Putamen (tissue), 1 donor: ENCODE measurements around the gene ZBTB7C.
A peak's percentile ranks its signal among the peaks of the same experiment; 100 is the strongest.

Experiments used
- DNase-seq: peaks from one replicate; pipeline ENCODE4 v3.0.0-alpha.2; 2016; ENCODE audit warnings: low spot score

Gene ZBTB7C

DNA sequence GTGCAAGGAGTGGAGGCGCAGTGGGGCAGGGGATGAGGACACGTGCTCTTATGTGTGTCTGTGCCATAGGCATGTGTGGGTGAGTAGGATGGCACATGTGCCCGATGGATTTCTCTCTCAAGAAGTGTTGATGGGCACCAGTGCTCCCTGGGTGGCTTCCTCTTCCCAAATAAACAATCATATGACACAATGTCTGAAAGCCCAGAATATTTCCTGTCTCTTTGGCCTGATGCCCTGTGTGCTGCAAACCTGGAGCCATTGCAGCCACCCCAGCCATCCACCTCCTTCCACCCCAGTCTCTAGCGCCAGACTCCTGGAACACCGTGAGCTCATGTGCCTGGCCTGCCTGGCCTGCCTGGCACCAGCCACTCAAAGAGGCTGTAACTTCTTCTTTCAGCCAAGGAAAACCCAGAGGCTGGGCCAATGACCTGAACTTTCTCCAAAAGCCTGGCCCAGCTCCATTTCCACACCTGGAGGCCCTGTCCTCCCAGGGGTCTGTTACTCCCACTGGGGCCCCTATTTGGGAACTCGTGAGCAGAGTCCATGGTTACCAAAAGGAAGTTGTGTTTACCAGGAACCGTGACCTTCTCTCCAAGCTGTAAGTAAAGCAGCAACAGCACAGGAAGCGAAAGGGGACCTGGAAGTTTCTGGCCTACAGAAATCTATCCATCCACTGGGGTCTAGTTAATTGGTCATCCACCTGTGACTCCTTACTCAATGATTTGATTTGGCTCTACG, 9.5 kb upstream of the ZBTB7C start:
- no peak for DNase-seq

DNA sequence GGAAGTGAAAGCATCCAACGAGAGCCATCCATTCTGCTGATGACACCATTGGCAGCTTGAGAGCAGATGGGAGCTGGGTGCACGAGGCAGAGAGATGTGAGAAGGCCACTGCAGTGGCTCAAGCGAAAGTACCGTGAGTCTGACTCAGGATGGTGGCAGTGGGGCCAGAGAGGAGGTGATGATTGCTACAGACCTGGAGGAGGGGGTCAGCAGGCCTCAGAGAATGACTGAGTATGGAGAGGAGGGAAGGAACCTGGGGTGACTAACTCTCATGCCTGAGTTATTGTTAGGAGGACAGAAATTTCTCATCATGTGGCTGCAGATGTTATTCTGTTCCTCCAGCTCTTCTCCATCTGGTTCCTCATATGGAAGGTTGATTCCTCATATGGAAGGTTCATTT, 8.8 kb upstream of the ZBTB7C start:
- no peak for DNase-seq

DNA sequence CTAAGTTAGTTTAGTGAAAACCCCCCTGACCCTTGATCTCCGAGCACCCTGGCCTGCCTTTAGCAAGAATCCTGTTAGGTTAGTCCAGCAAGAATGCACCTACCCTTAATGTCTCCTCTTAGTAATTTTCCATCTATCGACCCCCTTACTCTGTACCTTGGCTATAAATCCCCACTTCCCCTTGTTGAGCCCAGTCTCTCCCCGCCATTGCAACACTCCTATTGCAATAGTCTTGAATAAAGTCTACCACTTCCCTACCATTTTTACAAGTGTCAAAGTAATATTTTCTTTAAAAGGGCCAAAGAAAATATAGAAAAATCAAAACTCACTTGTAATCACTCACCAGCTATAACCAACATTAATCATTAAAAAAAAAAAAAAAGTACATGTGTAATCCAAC, 4.2 kb upstream of the ZBTB7C start:
- DNase-seq = no peak

DNA sequence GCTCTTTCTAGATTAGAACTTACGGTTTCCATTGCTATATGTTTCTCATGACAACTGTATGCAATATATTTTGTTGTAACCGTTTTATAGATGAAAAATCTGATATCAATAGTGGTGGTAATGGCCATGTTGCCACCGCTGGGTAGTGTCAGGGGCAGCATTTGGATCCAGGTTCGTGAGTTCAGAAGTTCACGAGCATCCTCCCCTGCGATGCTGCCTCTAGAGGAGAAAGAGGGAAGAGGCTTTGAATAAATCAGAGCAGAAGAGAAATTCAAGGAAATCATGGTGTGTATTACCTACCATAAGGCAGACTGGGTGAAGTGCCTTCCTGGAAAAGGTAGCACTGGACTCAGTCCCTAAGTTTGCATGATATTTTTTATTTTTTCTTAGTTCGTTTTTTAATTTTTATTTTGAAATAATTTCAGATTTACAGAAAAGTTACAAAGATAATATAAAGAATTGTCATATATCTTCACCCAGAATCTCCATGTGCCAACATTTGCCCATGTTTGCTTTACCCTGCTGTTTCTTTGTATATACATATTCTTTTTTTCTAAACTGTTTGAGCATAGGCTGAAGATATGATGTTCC, 3.3 kb upstream of the ZBTB7C start:
- no peak for DNase-seq

DNA sequence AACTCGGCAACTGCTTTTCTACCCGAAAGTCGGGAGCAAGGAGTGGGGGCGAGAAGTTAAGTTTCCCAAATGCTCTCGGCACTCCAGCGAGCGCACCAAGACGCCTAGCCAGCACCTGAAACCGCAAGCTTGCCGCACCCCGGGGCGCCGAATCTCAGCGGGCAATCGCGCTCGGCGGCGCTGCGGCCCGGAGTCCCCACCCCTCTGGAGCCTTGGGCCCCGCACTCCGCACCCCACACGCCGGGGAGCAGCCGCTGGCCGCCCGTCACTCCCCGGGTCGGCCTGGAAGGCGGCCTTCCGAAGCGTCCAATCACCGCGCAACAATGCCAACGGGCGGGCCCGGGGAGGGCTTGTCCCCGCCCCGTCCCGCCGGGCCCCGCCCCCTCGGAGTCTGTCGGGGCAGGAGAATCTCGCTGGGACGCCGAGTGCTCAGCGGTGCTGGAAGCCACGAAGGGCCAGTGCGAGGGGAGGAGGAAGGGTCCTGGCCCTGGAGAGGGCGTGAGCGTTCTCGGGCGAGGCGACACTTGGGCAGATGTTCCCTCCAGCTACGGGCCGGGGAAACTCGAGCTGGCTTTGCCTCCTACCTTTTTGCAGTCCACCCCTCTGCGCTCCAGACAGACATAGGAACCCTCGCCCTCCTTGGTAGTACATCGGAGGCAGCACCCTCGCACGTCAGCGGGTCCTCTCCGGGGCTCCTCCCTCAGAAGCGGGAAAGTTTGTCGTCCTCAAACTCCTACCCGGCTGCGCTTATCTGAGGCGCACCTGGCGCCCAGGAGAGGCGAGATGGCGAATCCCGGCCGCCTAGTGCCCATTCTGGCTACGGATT, 1.1 kb upstream of the ZBTB7C start:
- peak; percentile 84 for DNase-seq

DNA sequence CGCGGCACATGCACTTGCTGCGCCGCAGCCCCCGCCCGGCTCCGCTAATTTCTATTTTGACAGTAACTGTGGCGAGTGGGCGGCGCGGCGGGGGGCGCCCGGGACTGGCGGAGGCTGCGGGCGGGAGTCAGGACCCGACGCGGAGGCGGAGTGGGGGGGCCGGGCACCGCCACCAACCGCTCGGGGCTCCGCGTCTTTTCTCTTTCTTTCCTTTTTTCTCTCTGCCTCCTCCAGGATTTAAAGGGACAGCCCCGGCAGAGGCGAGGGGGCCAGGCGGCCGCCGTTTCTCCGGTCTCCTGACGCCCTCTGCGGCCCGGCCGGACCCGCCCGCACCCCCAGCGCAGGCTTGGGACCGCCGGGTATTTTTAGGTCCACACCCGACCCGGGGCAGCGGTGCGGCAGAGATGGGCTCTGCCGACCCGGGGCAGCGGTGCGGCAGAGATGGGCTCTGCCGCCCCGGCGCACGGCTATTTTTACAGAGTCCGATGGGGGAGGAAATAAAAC, 460 bp upstream of the ZBTB7C start:
- DNase-seq = no peak

DNA sequence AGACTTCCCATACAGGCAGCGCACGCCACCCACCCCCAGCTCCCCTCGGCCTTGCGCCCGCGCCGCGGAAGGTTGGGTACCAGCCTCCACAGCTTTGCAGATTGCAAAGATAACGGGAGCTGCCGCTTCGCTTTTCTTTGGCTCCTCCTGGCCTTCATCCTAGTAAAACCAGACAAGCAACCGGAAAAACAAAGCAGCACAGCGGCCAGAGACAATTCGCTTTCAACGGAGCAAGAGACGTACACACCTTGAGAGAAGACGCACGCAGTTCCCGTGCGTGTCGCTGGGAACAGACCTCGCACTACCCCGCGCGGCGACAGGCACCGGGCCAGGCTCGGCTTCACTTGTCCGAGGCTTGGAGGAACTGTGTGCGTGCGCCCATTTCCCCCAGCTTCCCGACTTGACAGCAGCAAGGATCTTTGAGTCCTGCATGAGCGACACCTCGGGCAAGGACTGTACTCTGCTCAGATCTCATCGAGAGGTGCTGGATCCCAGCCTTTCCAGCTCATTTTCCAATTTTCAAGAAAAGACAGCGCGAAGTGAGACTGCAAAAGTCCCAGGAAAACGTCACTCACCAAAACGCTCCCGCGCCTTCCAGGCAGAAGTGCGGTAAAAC, 964 bp downstream of the ZBTB7C start:
- DNase-seq = no peak

DNA sequence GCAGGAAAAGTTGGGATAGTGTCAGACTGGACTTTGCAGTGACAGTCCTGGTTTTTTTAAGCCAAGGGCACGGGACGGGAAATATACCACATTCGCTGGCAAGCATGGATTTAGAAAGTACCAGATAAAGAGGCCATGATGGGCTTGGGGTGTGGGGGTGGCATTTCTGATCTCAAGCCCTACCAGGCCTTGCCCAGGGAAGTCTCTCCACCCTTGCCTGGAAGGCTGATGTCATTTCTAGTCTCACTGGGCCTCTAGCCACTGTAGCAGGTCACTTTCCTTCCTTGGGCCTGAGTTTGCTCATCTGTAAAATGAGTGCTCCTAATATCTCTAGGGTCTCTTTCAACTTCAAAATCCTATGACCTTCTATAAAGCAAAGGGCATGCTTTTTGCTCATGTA, 1.8 kb downstream of the ZBTB7C start:
- no peak for DNase-seq

DNA sequence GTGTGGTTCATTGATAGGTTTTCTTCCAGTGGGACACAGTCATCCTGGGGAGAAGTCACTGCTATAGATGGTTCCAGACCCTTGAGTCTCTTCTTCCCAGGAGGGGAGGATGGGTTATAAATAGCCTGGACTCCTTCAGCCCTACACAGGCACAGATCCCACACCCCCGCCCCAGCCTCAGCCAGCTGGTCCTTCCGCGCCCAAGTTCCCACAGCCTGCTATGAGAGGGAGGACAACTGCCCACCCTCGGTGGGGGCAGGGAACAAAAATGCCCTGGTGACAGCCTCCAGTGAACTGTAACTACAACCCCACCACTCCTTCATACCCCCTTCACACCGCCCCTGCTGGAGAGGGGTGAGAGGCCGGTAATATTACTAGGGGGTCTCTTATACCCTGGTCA, 3.2 kb downstream of the ZBTB7C start:
- no peak for DNase-seq

DNA sequence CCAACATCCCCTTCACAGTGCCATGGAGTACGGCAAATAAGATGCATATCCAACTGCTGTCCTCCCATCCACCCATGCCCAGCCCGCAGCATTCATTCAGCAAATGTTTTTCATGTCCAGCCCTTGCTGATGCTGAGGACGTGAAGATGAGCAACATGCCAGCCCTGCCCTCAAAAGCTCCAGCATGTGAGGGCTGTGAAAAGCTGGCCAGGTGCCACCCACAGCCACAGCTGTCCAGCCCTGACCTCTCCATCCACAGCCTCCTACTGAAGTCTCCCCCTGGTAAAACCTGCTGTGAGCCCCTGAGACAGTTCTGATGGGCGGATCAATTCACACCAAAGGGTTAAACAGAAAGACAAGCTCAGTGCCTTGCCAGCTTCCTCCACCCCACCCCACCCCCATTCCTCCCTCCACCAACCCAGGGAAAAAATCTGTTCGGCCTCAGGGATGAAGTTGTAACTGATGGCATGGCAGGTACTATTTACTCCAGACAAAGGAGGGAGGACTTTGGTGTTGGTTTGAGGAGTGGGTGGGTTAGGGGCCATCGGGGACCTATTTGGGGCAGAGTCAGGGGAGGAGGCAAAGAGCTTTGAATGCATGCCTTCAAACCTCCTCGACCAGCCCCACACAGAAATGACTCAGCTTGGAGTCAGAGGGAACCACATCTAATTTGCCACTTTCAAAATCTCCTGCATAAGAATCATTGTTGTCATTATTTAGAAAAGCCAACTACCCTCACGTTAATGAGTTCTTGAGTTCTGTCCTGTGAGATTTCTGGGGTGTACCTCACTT, 4.3 kb downstream of the ZBTB7C start:
- no peak for DNase-seq

DNA sequence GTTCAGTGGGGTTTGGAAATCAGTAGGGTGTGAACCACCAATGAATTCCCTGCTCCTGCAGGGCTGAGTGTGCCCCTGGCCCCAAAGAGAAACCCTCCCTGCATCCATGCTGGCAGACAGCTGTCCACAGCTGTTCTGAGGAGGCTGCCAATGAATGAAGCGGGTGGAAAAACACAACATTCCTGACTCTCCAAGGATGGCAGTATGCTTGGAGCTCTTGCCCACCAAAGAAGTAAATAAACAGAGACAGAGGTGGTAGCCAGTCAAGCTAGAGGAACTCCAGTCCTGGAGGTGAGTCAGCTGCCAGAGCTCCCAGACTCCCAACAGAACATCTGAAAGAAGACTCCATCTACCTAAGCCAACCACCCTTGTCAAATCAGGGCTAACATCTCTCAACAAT, 6.2 kb downstream of the ZBTB7C start:
- no peak for DNase-seq

DNA sequence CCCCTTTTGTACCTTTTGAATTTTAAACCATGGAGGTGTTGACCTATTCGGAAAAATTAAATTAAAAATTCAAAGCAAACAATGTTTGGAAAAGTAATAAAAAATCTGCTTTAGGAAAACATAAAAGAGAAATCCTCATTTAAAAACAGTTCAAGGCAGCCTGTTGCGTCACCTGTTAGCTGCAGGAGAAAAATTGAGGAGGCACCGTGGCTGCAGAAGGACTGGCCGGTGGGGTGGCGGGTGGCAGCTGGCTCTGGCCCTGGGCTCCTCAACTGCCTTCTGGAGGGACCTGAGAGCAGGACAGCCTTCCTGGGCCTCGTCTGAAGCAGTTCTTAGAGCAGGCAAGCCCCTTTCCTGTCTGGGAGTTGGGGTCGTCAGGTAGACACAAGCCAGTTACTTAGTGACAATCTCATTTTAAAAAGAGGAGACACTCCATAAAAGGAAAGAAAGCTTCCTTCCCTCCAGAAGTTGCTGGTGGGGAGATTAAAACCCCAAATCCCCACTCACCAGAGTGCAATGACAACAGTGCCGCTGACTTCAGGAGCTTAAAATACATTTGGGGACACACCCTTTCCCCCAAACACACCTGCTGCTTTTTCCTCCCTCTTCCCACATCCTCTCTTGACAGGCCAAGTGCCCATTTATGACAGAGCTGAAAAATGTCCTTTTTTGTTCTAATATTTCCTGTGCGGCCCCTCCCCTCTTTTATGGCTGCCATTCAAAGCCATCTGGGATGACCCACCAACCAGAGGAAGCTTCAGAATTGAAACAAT, 9.7 kb downstream of the ZBTB7C start:
- DNase-seq = no peak

DNA sequence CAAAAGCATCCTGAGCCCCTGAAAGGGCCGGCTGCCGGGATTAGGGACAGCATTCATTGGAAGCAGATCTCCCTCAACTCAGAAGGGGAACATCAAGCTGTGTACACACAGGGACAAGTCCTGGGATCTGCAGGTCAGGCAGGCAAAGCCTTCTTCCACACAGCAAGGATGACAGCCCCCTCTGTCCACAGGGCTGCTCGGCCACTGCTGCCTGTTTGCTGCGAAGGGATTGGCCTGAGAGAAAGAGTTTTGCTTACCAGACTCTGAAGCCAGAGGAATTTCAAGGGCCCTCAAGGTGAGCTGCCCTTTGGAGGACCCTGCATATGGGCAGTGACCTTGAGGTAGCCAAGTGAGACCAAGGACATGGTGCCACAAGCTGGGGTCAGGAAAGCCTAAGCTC, 11.1 kb downstream of the ZBTB7C start:
- no peak for DNase-seq

DNA sequence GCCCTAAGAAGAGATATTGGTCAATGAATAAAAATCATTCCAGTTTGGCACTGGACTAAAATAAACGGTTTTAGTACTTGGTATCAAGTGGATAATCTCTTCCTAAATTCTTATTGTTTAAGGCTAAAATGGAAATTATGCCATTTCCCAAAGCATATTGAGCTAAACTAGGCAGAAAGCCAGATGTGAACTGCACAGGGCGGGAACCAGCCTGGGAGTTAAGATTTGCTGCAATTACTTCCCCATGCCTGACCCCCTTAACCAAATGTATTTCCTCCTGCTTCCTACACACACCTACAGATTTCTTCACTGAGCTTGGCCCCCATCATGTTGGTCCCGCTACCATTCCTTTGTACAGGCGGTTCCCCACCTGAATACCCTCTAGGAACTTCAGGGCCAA, 12.2 kb downstream of the ZBTB7C start:
- no peak for DNase-seq

DNA sequence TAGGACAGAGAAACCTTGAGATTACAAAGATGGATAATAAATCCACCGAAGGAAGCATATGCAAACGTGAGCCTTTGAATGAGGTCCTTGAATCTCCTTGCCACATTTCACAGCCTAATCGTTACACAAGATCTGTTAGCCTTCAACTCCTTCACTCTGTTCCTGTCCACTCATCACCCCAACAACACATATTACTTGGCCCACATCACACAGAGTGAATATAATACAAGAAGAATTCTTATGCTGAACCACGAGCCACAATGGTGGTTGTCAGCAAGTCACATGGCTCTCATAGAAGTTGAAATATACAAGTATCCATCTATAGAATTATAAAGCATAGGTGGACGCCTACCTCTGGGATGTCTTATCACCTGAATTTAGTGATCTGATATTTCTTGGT, 12.6 kb downstream of the ZBTB7C start:
- DNase-seq = no peak

DNA sequence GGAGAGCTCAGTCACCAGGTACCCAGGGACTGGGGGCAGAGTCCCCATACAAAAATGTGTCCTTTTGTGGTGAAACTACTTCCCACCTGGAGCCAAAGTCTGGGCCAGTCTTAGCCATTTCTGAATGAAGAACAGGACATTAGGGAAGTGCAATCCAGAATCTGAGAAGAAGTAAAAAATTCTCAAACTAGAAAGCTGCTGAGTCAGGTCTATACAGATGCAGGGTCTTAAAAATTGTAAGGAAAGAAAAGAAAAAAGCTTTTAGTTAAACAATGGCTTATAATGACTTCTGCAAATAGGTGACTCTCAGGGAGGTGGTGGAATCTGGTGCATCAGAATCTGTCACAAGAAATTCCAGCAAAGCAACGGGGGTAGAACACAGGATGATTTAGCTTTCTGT, 13.5 kb downstream of the ZBTB7C start:
- DNase-seq = no peak

DNA sequence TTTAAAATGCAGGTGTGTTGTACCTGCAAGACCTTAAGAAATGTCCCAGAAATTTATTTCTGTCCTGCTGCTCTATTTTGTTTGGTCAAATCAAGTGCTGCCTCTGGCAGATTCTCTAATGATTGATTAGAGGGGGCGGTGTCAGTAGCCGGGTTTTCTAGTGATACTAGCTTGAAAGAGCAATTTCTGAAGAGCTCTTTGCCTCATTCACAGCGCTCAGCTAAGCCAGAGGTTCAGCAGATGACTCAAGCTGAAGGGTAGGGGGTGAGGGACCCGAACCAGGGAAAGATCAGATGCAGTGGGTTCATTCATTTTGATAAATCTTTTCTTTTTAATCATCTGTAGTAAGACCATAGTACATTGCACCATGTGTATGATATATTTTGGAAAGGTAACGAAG, 15.0 kb downstream of the ZBTB7C start:
- DNase-seq = no peak

DNA sequence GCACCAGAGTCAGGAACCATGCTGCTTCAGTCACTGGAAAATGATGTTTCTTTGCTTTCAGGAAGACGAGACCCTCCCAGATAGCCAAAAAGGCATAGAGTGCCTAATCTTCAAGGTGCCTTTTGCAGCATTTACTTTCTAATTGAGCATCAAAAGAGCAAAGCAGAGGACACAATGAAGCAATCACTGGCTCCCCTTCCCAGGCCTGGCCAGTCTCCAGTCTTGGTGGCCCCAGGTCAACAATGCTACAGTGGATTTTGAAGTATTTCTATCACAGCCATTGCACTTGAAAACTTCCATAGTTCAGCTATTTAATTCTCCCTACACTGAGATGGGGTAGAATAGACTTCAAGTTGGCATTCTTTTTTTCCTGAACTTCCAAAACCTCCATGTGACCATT, 15.4 kb downstream of the ZBTB7C start:
- no peak for DNase-seq

DNA sequence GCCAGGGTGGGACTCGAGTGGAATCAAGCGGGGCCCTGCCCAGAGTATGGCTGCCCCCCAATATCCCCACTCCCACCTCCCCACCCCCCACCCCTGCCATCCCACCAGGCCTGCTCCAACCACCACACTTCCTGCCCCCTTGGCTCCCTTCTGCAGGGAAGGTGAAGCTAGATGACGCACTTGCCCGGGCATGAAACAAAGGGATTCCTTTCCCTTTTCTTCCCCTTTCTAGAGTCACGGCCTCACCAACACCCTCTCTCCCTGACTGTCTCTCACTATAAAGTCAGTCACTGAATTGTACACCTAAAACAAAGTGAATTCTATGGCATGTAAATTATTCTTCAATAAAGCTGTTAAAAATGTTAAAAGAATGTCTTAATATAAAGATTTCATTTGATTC, 16.0 kb downstream of the ZBTB7C start:
- DNase-seq = no peak

DNA sequence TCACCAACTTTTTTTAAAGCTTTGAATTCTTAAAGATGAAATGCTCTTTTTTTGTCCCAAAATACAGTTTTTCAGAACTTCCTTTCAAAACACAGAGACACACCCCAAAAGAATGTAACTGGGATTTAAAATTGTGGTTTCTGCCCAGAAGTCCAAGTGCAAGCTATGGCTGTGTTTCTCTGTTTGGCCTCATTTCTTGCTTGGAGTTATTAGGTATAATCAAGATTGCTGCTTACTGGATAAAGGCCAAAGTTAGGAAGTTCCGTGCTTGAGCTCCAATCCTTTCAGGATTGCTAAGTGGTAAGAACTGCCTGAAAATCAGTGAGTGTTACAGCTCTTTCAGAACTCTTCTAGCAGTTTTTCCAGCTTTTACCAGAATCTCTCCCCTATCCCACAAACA, 16.9 kb downstream of the ZBTB7C start:
- no peak for DNase-seq

DNA sequence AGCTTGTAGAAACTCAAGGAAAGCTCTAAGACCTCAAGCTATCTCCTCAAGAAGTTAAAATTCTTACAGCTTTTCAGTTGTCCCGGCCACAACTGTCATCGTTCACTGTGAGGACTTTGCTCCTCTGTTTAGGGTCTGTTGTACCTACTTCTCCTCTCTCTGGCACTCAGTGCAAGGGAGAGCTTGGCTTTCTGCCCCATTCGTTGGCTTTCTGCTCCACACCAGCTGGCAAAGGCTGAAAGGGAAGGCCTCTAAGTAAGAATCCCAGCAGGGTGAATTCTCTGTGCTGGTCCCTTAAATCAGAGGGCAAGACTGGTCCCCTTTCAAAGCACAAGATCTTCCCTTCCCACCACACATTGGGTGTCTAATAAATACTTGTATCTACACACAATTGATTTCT, 17.3 kb downstream of the ZBTB7C start:
- no peak for DNase-seq
